Activated gamma-delta T cell treated with Interleukin-2 at 50 U/mL for 16 hours (primary cell): ENCODE data around the gene DCST1.
A peak's percentile ranks its signal among the peaks of the same experiment; 100 is the strongest.

Source experiments
- DNase-seq: peaks from one replicate; pipeline ENCODE4 v3.0.0-alpha.2; 2020

Gene DCST1

DNA sequence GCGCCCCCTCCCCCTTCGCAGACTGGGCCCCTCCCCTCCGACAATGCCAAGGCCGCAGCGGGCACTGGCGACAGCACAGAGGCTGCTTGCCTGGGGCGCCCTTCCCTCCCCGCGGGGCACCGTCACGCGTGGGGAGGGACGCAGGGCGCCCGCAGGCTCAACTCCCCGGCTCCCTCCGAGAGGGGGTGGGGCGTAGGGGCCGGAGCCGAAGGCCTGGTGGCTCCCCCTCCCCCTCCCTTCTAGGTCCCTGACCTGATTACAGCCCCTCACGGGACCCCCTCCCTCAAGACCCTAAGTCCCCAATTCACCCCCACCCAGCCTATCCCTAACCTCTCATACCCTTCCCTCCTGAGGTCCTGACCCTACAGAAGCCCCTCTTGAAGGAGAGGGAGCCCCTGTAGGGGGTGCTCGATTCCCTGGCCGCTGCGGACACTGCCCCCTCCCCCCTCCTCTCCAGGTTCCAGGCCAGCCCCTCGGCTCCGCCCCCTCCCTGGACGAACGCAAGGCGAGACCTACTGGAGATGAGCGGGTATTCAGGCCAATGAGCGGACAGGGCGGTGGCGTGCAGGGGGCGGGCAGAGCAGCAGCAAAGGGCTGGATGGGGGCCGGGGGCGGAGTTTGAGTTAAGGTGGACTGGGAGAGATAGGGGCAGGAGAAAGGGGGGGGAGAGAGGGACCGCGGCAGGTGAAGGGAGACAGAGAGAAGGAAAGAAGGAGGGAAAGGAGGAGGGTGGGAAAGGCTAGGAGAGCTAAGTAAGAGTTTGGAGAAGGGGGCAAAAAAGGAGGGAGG is 31.8 kb upstream of the DCST1 start:
- DNase-seq, result peak; percentile 98

DNA sequence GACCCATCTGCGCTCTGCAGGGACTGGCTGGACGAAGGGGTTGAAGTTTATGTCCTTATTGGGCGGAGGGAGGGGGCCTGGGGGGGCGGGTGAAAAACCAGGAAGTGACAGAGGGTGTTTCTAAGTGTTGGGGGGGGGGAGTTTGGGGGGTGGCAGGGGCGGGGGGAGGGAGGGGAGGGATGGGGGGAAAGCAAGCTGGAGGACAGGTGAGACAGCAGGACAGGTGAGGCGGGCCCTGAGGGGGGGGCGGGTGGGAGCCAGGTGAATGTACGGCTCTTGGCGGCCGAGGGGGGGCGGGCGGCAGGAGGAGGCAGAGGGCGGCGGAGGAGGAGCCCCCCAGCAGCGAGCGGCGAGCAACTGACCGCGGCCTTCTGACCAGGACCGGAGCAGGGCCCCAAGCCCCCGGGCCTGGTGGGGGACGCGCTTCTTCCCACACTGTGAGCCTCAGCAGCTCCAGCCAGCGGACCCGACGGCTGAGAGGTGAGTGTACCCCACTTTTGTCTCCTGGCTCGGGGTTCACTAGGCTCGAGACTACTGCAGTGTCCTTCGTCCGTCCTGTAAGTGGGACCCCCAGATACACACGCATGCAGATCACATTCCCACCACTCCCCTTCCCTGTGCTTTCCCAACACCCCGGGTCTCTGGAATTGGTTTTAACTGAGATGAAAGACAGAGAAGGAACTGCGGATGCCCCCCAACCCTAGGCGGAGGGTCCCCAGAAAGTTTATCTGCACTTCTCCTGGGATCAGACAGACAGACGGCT is 31.0 kb upstream of the DCST1 start, which contains the start of gene ZBTB7B:
Gene ZBTB7B (plus strand): TSS at position 339 of the 763 bp plus-strand sequence. CDS start 11,859 bp downstream, outside the sequence.
- no peak for DNase-seq

DNA sequence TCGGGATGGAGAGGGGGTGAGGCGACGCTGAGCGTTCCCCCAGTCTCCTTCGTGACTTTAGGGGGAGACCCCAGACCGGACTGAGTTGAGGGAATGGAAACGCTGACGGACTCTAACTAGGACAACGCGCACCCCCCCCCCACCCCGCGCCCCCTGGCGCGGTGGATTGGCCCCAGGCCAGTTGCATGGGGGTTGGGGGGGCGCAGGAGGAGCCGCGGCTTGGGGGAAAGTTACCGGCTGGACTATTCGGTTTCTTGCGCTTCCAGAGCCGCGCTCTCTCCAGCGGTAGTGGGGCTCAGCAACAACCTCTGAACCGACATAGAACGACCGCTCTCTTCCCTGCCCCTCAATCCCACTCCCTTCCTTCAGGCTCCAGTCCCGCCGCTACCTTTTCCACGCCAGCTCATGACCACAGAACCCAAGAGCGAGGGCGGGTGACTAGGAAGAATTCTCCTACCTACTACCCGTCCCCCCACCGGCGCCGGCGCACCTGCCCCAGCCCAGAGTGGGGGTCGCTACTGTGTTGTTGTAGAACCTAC is 30.3 kb upstream of the DCST1 start:
- DNase-seq, result no peak

DNA sequence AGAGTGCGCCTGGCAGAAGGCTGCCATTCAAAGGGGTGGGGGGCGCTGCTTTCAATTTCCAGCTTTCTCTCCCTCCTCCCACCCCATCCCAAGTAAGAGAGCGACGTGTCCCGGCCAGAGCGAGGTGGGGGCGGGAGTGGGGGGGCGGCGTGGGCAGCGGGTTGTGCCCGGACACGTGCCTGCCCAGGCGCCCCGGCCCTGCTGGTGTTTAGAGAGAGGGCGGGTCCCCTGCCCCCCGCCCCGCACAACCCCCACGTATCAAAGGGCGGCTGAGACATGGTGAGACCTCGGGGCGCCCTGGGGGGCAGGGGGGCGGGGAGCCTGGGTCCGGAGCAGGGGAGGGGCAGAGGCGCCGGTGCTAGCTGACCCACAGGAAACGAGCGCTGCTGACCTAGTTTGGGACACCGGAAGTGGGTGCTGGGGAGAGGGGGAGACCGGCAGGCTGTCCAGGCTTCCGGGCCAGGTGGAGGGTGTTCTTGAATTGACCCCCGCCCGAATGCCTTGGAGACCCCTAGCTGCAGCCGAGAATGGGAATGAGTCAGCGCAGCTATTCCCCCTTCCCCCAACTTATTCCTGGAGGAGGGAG is 29.8 kb upstream of the DCST1 start:
- no peak for DNase-seq

DNA sequence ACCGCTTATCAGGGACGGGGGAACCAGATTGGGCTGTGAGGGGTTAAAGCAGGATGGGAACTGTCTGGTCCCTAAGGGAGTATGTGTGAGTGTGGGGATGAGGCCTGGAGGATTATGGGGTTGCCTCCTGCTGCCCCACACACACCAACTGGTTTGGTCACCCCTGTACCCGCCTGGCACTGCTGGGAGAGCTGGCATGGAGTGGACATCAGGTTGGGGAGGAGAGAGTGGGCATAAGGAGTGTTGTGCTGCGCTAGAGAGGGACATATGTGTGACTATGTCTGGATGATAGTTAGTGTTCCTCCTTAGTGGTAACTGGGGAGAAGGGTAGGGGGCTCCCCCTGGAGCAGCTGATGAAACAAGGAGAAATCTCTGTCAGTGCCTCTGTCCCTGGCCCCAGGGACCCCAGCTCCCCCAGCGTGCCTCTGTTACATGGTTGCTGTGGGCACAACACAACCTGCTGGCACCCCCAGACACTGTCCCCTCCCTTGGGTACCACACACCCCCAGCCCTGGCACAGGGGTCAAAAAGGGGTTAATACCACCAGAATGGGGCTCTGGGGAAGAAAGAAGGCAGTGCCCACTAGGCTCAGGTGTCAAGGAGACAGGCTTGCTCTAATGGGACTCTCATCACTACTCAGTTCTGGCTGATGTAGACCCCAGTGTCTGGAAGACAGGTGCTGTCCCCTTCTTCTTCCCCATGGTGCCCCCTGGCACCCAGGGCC is 29.1 kb upstream of the DCST1 start:
- DNase-seq, result no peak

DNA sequence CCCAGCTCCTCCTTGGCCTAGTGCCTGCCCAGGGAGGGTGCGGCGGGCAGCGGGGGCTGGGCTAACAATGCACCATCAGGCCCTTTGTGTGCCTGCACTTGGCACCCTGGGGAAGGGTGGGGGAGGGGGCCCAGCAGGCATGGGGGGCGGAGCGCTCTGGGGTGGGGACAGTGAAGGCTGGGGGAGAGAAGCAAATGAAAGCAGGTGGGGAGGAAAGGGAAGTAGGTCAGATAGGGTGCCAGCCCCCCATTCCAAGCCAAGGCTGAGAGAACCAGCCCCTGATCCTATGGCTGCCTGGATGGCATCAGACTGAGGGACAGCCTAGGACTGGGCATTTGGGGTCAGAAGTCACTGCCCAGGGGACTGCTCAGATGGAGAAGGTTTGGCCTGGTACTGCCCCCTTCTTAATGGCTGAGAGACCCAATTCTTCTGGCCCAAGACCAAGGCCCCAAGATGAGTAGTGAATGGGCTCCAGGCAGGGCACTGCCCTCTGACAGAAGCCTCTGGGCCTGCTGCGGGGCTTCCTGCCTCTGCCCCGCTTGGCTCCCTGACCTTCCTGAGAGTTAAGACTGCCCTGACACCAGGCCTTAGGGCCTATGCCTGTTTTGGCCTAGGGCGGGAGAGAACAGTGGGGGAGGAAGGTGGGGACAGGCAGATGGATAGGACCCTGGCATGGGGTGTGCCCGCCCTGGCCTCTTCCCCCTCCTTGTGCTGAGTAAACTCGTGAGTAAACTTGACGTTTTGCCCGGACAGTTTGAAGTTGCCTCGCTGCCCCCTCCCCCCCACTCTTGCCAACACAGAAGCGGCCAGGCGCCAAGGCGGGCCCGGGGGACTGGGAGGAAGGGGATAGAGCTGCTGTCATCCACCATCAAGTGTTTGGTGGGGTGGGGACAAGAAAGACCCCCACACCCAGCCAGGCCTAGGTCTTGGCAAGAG is 28.3 kb upstream of the DCST1 start:
- no peak for DNase-seq

DNA sequence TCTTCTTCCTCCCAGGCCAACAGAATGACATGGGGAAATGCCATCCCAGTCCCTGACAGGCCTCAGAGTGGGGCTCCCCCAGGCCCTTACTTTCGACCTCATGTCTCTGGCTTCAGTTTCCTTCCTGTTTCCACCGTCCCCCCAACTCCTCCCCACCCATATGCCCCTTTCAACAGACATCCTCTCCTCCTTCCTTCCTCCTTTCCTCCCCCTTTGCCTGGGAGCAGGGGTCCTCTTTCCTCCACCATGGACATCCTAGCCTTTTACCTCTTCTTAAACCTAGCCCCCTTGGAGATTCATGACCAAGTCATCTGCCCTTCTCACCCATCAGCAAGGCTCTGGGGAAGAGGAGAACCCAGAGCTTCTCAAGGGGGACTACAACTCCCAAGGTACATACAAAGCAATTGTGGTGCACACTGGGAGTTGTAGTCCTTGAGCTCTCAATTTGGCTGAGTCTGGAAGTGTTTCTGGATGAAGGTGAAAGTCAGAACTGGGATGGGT is 27.0 kb upstream of the DCST1 start:
- DNase-seq, result no peak

DNA sequence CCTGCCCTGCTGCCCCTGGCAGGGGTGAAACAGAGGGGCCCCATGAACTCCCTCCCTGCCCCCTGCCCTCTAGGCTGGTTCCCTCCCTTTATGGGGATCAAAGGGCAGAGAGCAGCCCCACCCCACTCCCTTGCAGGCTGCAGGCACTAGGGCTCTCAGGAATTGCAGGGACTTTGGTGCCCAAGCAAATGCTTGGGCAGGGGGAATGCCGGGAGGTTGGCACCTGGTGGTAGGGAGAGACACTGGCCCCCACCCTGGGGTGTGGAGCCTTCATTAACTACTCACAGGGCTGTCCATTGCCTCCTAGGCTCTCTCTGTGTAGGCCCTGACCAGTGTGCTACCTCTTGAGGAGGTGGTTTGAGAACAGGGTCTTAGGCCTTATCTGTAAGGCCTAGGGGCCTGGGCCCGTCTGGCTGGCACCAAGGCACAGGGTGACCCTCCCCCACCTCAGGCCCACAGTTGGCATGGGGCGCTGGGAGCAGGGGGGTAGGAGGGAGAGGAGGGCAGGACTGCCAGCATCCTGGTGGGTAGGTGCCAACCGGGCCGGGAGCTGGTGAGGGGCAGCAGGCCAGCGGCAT is 26.3 kb upstream of the DCST1 start:
- no peak for DNase-seq

DNA sequence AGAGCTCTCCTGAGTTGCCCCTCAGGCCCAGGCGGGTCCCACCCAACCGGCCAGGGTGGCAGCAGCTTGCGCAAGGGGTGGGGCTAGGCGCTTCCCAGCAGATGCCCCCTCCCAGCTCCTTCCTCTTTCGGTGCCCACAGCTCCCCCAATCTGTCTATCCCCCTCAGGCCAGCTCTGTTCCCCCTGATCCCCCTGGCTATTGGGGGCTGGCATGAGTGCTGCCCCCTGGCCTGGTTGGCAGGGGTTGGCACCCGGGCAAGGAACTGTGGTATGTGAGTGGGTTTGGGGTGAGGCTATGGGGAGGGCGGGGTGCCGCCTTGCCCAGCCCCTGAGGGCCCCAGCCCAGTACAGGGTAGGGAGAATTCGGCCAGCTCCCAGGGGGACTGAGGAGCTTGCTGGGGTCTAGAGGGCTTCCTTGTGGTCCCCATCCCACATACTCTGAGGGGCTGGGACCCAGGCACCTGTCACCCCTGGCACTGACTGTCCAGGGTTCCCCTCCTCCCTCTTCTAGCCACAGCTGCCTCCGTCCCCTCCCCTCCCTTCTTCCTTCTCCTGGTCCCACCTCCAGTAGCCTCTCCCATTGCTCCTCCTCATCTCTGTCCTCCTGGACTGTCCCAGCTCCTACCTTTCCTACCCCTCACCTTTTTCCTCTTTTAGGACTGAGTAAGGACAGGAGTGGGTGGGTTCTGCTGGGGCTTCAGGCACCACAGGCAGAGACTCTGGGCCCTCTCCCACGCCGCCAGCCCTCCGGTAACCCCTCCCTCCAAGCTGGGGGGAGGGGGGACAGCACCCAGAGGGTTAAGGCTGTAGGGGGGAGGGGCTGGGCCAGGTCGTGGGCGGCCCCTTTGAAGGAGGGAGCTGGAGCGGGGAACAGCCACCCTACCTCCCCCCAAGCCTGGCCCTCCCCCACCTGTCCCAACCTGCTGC is 25.3 kb upstream of the DCST1 start:
- no peak for DNase-seq

DNA sequence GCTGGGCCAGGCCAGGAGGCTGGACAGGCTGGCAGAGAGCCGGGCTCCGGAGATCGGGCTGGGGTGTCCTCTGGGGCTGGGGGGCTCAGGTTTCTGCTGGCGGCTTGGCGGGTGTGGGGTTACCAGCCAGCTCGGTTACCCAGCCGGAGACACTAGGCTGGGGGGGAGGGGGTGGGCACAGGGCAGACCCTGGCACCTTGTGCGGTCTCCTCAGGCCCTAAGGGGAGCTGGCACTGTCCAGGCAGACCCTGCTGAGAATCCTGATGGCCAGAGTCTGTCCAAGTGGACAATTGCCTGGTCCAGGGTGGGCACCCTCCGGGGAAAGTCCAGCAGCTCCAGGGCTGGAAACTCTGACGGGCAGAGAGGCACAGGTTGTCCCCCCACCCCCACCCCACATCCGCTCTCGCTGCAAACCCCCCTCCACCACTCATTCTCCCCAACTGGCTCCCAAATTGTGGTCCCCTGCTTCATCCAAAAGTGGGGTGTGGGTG is 24.4 kb upstream of the DCST1 start:
- DNase-seq, result no peak

DNA sequence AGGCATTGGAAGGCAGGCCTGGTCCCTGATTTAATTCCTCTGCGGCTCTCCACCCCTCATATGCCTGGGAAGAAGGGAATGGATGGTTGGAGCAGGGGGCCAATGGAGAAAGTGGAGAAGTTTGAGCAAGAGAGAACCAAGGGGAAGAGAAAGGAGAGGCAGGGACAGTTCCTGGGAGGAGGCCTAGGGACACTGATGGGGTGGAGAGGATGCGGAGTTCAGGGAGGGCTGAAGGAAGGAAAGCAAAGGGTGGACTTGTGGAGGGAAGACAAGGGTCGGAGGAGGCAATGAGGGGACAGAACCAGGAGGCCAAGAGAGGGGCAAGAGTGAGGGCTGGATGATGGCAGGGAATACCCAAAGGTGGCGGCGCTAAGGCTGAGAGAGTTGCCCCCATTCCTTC is 23.9 kb upstream of the DCST1 start:
- DNase-seq, result no peak

DNA sequence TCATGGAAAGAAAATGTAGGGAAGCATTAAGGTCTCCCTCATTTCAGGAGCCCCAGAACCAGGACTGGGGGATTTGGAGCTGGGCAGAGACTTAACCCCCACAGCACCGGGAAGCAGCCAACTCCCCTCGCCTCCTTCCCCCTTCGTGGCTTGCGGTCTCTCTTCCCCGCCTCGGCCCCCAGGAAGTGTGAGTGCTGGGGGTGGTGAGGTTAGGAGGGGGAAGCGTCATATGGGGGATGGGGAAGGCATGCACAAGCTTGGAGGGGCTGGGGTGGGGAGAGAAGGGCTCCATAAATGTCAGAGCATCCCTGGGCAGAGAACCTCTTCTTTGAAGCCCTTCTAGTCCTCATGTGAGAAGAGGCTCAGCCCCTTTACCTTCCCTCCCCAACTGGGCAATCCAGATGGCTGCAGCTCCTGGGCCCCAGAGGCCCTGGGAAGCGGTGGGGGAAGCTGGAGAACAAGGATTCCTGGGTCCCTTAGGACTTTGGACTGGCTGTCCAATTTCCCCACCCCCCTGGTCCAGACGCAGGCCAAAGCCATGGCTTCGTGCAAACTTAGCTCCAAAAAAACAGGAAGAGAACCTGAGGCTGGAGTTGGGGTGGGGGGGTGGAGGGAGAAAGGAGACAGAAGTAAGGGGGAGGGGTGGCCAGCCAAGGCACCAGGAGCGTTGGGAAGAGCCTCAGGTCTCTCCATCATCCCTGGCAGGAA is 23.3 kb upstream of the DCST1 start:
- DNase-seq, result no peak

DNA sequence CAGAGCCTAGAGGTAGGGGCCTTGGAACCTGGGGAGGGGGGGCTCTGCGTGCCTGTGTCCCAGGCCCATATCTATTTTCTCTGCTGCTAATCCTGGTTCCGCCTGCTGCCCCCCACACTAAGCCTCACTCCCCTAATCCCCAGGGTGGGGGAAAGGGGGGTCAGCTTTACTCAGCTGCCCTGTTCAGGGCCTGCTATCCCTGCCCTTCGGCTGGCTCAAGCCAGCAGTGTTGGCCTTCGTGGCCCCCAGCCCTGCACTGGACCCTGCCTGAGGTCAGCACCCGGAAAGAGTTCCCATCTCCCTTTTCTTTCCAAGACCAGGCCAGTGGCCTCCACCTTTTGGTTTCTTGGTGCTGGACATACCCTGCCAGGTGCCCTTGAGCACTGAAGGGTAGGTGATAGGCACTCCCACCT is 22.6 kb upstream of the DCST1 start:
- no peak for DNase-seq

DNA sequence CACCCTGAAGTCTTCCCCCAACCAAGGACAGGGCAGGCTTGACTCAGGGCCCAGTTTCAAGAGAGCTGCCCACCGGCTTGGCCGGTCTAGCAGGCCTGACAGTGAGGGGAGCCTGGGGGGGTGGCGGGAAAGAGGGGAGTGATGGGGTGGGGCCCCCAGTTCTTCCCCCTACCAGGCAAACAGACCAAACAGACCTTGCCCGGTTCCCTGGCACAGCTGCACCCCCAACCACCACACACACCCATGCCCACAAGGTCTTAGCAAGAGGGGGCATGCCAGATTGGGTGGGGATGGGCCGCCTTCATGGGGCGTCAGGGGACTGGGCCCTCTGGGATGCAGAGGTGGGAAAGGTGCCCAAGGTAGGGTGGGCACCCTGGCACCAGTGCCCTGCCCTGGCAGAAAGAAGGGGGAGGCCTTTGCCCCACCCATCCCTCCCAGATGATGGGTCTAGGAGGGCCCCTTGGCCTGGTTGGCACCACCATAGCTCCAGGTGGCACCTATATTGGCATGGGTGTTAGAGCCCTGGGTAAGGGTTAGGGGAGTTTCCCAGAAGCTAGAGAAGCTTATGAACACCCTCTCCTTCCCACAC is 22.1 kb upstream of the DCST1 start:
- DNase-seq, result no peak

DNA sequence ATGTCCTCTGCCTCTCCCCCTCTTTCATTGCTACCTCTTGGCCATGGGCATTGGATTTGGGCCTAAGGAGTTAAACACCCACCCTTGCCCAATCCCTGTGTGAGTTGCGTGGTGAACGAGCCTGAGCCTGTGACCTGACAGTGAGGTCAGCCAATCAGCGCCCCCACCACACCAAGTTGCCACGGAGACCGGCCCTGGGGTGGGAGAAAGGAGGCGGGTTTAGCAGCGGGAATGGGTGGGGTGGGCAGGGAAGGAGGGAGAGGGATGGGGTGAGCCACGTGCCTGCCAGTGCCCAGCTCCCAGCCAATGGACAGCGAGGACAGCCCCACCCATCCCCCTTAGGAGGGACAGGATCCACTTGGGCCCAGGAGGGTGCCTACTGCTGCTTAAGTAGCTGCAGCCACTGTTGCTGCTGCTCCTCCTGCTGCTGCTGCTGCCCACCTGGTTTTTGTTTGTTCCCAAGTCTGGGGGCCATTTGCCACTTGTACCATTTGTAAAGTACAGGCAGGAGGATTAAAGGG is 21.5 kb upstream of the DCST1 start:
- no peak for DNase-seq

DNA sequence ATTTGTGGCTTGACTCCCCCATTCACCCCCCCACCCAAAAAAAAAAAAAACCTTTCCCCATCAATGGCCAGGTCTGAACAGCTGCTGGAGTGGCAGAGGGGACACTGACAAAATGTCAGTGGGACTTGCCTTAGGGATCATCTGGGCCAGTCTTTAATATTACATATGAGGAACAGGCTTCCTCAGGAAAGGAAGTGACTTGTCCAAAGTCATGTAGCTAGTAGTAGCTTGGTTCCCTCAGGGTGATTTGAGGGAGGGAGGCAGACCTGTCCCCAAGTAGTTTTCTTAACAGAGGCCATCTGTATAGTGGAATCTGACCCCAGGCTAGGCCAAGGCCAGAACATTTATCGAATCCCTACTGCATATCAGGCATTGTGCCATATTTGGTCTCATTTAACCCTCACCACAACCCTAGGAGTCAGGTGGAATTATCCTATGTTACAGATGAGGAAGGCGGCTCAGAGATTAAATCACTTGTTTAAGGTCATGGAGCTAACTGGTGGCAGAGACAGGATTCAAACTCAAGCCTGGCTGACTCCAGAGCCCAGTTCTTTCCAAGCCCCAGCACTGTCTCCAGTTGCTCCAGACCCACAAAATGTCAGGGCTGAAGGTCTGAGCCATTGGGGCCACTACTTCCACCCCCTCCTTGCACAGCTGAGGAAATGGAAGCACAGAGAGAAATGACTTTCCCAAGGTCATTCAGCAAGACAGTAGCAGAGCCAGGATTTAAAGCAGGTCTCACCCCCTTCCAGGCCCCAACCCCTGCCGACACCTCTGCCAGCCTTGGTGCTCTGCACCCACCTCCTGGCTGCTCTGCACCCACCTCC is 20.6 kb upstream of the DCST1 start:
- no peak for DNase-seq

DNA sequence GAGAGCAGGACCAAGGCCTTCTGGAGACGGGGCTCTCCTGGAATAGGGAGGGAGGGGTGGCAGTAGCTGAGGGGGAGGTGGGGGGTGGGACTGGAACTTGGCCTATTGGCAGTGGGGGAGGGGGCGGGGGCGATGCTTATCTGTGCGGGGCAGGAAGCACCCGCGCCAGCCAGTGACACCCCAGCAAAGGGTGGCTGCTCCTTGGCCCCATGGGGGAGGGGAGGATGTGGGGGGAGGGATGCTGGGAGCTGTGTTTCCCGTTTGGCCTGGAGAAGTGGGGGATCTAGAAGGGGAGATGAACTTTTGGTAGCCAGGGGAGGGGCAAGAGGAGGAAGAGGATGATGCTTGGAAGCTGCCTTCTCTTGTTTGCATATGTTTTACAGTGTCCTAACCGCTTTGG is 20.0 kb upstream of the DCST1 start:
- no peak for DNase-seq
